HPDE6-E6E7 (cell line): ENCODE data around the gene CFHR2.
"Not testable (repeated sequence)": the region's sequence is repeated elsewhere in the genome, so short reads cannot be mapped to it uniquely, and the experiment has no call there.

Experiments used
- DNase-seq: peaks from one replicate; pipeline ENCODE4 v3.0.0; 2011; ENCODE audit warnings: missing footprints; ENCODE audit errors: extremely low spot score

CFHR2 gene

DNA sequence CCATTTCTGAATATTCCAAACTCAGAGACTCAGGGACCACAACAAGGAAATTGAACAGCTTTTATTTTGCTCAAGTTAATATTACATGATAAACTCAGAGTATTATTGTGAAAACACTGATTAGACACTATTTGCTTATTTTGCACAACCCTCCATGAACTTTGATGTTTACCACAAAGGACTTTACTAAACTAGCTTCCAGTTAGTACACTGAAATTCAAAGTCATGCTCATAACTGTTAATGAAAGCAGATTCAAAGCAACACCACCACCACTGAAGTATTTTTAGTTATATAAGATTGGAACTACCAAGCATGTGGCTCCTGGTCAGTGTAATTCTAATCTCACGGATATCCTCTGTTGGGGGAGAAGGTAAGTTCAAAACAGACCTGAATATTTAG, at the start of gene CFHR2:
CFHR2 (plus strand) TSS at position 171 of the 400 bp plus-strand sequence; CDS start at position 314, 143 bp downstream.
- DNase-seq: not testable (repeated sequence)

DNA sequence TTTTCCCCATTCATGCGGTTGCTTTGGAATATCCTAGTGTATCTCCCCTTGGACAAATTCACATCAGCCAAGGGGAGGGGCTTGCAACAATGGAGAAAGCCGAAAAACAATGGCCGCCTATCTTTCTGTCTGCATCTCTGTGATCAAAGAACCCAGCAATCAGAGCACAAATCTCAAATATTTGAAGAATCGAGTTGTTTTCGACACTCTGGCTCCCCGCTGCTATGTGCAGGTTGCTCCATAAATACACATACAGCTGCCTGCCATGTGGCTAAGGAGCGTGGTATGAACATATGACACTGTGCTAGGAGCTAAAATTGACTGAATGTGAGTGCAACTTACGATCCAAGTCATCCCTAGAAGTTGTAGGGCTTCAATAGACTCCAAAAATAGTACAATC, 47.2 kb upstream of the CFHR2 start:
- DNase-seq: no peak

- DNase-seq: no peak
Observed at GRCh38 chr1:196897158-196897828, 46.2 kb upstream of the CFHR2 start.

DNA sequence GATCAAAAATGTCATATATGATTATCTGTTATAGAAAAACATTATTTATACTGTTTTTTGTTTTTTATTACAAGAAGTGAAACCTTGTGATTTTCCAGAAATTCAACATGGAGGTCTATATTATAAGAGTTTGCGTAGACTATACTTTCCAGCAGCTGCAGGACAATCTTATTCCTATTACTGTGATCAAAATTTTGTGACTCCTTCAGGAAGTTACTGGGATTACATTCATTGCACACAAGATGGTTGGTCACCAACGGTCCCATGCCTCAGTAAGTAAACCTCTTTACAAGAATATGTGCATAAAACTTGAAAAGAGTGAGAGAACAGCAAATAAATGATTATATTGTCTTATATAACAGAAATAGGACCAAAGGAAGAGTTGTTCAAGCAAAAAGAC, 41.2 kb upstream of the CFHR2 start:
- DNase-seq: no peak

- DNase-seq: no peak
Observed at GRCh38 chr1:196910215-196910614, 33.3 kb upstream of the CFHR2 start.

- not testable (repeated sequence) for DNase-seq
Observed at GRCh38 chr1:196912283-196912682, 31.3 kb upstream of the CFHR2 start.

DNA sequence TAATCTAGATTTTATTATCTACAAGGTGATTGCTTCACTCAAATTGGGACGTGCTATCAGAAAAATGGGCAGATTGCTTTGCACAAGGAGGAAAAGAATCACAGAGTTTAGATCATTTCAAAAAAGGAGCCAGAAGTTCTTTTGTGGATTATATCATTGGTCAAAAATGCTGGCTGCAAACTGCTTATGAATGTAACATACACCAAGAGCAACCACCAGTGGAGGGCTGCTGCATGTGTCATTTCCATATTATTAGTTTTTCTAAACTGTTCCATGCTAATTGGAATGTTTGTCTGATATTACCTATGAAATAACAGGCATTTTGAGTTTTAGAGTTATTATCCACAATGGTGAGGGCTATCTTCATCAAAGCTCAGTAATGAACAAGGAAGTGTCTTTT, 16.7 kb upstream of the CFHR2 start:
- not testable (repeated sequence) for DNase-seq

DNA sequence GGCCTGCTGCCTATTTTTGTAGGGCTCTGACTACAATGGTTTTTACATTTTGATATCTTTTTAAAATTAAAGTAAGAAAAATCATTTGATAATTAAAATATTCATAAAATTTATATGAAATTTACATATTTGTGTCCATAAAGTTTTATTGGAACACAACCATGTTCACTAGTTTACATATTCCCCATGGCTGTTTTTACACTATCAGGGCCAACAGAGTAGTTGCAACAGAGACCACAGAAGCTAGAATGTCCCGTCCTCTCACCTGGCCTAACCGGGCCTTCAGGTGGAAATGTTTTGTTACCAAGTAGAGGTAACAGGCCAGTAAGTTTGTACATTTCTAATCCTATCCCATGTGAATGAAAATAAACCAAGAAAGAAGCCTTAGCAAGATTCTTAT, 10.7 kb upstream of the CFHR2 start:
- DNase-seq: not testable (repeated sequence)

DNA sequence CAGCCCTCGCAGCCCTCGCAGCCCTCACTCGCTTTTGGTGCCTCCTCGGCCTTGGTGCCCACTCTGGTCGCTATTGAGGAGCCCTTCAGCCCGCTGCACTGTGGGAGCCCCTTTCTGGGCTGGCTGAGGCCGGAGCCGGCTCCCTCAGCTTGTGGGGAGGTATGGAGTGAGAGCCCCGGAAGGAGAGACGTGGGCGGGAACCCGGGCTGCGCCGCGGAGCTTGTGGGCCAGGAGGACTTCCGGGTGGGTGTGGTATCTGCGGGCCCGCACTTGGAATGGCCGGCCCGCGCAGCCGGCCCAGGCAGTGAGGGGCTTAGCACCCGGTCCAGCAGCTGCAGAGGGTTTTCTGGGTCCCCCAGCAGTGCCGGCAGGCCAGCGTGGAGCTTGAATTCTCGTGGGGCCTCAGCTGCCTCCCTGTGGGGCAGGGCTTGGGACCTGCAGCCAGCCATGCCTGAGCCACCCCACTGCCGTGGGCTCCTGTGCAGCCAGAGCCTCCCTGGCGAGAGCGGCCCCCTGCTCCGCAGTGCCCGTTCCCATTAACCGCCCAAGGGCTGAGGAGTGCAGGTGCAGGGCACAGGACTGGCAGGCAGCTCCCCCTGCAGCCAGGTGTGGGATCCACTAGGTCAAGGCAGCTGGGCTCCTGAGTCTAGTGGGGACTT, 9.9 kb upstream of the CFHR2 start:
- no peak for DNase-seq

DNA sequence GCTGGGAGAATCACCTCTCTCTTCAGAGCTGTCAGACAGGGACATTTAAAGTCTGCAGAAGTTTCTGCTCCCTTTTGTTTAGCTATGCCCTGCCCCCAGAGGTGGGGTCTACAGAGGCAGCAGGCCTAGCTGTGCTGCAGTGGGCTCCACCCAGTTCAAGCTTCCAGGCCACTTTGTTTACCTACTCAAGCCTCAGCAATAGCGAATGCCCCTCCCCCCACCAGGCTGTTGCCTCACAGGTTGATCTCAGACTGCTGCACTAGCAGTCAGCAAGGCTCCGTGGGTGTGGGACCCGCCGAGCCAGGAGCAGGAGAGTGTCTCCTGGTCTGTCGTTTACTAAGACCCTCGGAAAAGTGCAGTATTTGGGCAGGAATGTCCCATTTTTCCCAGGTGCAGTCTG, 2.1 kb upstream of the CFHR2 start:
- not testable (repeated sequence) for DNase-seq

- DNase-seq: no peak
Observed at GRCh38 chr1:196951711-196952394, 8.3 kb downstream of the CFHR2 start.

- no peak for DNase-seq
Observed at GRCh38 chr1:196954778-196955177, 11.2 kb downstream of the CFHR2 start.

DNA sequence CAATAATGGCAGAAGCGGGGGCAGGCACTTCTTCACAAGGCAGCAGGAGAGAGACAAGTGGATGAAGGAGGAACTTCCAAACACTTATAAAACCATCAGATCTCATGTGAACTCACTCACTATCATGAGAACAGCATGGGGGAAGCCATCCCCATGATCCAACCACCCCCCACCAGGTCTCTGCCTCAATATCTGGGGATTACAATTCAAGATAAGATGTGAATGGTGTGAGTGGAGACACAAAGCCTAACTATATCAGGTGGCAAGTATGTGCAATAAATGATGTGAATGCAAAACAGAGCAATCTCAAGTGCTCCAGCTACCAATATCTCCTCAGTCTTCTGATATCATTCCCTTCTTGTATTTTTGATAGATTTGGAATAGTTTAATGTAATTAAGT, 12.4 kb downstream of the CFHR2 start:
- DNase-seq: no peak

DNA sequence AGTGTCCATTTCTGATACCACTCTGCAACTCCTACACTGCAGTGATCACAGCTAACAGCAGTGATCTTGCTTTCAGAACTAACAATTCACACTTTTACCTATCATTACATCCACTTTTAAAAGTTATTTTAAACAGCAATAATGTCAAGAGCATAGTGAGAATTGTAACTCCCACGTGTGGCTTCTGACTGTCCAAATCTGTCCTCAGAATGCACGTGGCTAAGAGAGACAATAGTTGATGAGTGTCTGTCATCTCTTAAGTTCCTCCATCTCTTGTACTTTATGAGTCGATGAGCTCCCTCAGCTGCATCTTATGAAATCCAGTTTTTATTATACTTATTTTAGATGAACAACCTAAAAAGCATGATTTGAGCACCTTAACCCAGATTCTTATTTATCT, 17.3 kb downstream of the CFHR2 start:
- no peak for DNase-seq

GRCh38 chr1:196970182-196970581, 26.6 kb downstream of the CFHR2 start:
- DNase-seq: no peak

GRCh38 chr1:196976278-196976677, 32.7 kb downstream of the CFHR2 start:
- no peak for DNase-seq

- DNase-seq: no peak
Observed at GRCh38 chr1:196977278-196977677, 33.7 kb downstream of the CFHR2 start, which contains the start of gene CFHR5. Gene CFHR5, plus strand, starts transcription at chr1:196977556. Its CDS starts 109 bp downstream, at chr1:196977665.

DNA sequence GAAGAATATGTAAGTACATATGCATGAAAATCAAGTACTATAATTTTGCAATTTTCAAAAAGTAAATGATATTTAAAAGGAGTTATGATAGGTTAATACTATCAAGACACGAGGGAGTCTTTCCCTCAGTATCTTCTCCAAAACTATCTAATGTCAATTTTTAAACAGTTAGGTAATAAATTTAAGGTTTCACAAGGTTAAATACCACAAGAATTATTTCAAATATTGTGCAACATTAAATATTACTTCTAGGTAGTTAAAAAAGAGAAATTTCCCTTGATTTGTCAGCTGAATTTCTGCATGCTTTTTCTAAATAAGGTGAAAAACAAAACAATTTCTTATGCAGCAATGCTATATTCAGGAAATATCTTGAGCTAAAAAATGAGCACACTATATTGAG, 37.3 kb downstream of the CFHR2 start:
- no peak for DNase-seq

- not testable (repeated sequence) for DNase-seq
Observed at GRCh38 chr1:196982247-196982646, 38.7 kb downstream of the CFHR2 start.

DNA sequence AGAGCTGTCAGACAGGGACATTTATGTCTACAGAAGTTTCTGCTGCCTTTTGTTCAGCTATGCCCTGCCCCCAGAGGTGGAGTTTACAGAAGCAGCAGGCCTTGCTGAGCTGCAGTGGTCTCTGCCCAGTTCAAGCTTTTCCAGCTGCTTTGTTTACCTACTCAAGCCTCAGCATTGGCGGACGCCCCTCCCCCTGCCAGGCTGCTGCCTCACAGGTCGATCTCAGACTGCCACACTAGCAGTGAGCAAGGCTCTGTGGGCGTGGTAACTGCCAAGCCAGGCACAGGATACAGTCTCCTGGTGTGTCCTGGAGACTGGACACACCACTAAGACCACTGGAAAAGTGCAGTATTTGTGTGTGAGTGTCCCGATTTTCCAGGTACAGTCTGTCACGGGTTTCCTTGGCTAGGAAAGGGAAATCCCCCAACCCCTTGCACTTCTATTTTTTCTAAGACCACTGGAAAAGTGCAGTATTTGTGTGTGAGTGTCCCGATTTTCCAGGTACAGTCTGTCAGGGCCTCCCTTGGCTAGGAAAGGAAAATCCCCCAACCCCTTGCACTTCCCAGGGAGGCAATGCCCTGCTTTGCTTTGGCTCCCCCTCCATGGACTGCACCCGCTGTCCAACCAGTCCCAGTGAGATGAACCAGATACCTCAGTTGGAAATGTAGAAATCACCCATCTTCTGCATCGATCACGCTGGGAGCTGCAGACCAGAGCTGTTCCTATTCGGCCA, 48.5 kb downstream of the CFHR2 start:
- DNase-seq: peak; percentile 6

- no peak for DNase-seq
Observed at GRCh38 chr1:196993916-196994315, 50.4 kb downstream of the CFHR2 start.

DNA sequence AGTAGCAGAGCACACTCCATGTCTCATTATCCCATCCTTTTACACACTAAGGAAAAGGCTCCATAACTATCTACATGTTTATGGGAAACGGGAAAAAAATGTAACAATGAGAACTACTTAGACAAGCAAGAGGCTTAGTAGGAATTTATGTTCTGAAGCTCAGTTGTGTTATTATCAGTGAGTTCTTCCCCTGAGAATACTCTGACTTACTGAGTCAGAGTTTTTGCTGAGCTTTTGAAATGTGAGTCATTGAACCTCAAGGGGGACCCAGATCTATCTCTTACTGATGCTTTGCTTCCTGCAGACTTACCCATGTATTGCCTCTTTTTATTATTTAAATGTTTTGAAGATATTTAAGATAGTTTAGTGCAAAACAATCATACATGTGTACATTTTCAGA, 53.9 kb downstream of the CFHR2 start:
- no peak for DNase-seq
